ENCODE results near the gene IFITM5.

DNA sequence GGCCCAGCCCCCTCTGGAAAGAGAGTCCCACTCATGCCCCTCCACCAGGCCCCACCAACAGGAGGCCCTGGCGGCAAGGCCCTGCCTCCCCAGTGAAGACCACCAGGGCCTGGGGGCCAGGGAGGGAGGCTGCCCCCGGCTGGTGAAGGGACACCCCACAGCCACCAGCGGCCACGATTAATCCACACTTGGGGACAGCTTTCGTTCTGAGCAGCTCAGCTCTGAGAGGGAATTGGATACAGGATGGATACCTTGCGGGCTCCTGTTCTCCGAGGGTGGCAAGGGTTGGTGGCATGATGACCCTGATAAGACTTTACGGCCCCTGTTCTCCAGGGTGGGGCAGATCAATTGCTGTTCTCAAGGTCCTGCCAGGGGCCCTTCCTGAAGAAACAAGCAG lies 28.0 kb downstream of the IFITM5 start:
- TF ChIP-seq CTCF (IDR thresholded peaks at IDR 0.05) (no peak), SIN3A (IDR thresholded peaks at IDR 0.05; ENCODE audit: borderline replicate concordance, insufficient read depth, low read depth, low read length) (no peak), TCF7L2 (IDR thresholded peaks at IDR 0.05; ENCODE audit: low read depth, low read length) (no peak), POLR2AphosphoS5 (IDR thresholded peaks at IDR 0.05; ENCODE audit: low read depth, low read length) (no peak)
